GM19328 (cell line): ENCODE measurements around the gene SERPINI2.
"Not testable (repeated sequence)": the region's sequence is repeated elsewhere in the genome, so short reads cannot be mapped to it uniquely, and the experiment has no call there.

Experiments
- ATAC-seq: cut with Tn5 transposase; IDR thresholded peaks from one replicate; pipeline ENCODE4 v1.9.1; 2021; ENCODE audit warnings: mild to moderate bottlenecking, moderate library complexity; ENCODE audit not compliant: unreplicated experiment

The SERPINI2 gene

DNA sequence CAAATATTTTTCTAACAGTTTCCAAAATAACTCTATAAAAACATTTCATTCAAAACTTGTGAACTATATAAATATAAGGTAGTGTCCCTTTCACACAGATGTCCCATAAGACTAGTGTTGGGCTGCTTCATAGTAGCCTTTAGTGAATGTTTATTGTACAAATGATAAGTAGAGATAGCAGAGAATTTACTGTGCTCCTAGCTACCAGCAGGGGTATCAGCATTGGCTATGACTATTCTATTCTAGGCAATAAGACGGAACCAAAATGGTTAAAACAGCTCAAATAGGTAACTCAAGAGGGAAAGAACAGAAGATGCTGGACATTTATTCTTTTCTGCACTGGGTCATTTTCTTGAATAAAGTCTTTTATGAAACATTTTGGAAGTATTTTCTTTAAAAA, 22.6 kb downstream of the SERPINI2 start:
- no peak for ATAC-seq

DNA sequence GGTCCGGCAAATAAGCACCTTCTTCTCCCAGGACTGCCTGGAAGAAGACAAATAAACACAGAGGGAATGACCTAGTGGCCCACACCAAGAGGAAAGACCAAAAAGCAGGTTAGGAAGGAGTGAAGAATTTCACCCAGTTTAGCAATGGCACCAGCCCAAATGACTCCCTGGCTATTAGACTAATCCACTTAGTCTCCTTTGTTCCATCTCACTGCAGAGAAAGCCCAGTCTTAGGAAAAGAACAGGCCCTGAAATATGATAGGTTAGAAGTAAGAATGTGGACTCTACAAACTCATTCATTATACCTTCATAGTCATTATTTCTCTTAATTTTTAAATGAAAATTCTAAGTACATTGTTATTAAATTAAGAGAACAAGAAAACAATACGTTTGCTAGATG, 23.2 kb downstream of the SERPINI2 start:
- ATAC-seq = no peak

DNA sequence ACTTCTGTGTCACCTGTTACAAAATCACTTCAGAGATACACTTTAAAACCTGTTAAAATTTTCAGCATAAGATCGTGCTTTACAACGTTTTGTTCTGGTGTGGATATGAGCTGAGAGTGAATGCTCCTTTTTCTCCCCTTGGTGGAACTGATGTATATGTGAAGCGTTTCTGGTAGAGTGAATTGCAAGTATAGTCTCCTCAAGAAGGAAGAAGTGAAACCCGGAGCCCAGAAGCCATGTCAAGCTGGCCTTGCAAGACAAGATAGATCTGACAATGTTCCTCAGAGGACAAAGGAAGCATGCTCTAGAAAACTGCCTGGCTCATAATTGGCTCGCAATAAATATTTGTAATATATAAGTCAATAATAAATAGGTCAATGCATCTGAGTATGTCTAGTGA, 23.6 kb downstream of the SERPINI2 start:
- no peak for ATAC-seq

DNA sequence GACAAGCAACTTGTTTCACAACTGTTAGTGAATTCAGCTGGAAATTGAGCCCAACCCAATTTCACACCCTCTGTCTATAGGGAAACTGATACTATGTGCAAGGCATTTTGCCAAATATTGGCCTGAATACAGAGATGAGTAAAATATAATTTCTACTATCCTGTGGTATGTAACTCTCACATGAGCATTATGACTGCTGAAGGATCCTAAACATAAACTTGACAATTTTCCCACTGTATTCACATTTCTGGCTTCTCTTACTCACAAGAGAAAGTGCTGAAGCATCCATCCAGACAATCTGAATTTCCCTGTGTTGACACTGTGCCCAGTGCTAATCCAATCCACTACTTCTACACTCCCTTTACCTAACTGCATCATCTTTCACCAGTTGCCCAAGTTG, 28.4 kb downstream of the SERPINI2 start:
- no peak for ATAC-seq

DNA sequence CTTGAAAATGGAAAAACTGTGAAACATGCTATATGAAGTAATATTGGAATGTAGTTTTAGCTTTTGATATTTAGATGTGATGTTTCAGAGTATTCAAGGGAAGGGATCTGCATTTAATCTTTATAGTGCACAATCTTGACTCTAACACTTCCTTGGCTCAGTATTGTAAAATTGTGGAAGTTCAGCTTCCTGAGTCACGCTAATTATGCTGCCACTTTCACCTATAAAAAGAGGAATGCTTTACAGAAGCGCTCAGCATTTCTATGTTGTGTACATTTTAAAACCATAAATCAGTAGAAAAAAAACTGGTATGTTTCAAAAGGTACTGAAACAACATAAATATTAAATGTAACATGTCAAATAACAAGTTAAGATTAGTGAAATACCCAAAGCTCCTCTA, 32.6 kb downstream of the SERPINI2 start:
- ATAC-seq = no peak

DNA sequence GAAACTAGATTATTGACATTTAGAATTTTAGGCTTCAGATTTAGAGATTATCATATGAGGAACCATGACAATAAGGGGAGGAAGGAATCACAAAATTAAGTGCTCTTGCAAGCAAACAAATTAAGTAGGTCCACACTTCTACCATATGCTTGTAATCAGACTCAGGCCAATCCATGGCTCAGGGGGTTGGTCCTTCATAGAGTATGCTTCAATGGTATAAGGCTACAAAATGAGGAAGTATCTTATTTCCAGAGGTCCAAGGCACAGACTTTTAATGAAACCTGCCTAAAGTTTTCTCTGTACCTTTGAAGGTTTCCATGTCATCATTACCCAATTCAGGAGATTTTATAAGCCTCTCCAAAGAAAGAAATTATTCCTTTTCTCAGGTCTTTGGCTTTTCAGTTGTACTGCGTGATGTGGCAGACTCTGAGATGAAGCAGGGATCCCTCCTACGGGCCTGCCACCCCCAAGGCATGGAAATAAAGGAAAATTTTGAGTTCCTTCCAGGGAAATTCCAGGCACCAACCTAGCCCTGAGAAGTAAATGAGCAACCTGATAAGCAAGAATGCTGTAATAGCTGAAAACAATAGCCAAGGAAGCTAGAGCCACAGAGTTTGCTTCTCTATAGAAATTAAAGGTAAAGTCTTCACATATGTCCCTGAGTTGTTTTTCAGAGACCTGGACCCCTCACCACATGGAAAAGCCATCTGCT, 36.3 kb downstream of the SERPINI2 start:
- no peak for ATAC-seq

DNA sequence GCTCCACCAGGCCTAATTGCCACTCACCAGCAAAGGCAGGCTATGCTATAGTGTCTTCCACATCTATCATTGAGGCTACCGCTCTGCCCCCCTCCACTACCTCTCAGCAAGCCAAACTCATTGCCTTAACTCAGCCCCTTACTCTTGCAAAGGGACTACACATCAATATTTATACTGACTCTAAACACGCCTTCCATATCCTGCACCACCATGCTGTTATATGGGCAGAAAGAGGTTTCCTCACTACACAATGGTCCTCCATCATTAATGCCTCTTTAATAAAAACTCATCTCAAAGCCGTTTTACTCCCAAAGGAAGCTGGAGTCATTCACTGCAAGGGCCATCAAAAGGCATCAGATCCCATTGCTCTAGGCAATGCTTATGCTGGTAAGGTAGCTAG, 46.9 kb downstream of the SERPINI2 start:
- ATAC-seq = not testable (repeated sequence)

DNA sequence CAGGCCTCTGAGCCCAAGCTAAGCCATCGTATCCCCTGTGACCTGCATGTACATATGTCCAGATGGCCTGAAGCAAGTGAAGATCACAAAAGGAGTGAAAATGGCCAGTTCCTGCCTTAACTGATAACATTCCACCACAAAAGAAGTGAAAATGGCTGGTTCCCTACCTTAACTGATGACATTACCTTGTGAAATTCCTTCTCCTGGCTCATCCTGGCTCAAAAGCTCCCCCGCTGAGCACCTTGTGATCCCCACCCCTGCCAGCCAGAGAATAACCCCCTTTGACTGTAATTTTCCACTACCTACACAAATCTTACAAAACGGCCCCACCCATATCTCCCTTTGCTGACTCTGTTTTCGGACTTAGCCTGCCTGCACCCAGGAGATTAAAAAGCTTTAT, 51.4 kb downstream of the SERPINI2 start:
- not testable (repeated sequence) for ATAC-seq

DNA sequence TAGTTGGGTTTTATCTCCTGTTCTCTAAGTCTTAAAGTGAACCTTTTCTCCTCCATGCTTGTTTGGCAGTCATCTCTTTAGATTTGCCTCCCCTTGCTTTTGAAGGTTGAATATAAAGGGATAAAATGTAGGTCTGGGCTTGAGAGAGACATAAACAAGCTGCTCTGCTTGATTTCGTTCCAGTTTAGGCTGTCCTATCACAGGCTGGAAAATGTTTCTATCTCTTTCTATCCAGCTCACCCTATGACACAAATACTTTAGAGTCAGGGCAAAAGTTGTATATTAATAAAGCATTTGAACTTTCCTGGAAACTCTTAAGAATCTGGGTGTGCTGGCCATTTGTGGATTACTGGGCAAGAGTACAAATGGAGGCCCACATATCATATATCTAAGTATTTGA, 64.2 kb downstream of the SERPINI2 start:
- ATAC-seq = no peak

DNA sequence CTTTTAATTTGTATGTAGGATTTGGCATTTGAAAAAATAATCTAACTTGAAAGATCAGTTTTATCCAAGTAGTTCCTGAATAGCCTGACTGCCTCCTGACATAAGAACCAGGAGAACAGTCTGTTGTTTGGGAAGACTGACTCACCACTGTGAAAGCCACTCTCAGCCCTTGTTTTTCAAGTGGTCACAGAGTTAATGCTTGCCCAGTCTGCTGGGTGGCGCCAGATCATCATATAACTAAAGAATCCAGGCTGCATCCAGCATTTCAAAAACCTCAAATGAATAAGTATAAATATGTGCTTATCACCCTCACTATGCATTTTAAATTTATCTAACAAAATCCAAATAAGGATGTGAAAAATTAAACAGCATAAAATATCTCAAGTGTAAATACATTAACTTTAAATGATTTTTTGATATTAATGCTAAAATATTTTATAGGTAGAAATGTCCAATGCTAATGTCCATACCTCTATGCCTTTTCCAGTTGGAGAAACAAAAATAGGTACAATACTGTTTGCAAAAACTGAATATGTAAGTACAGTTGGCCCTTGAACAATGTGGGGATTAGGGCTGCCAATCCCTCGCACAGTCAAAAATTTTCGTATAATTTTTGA, 66.9 kb downstream of the SERPINI2 start:
- no peak for ATAC-seq

DNA sequence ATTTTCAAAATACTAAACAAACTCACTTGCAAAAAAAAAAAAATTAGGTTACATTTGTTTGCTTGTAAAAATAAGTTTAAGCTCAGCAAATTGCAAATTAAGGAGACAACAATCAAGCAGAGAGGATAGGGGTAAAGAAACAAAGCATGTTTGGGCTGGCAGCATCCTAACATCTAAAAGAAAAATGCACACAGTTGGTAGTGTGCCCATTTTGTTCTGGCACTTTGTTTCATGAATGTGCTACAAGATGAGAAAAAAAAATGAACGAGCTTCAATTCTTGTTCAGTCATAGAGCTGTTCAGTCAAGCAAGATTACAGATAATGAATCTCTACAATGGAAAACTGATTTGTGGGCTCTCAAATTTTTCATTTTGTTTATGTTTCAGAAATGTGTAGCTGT, 76.0 kb downstream of the SERPINI2 start:
- ATAC-seq = no peak

DNA sequence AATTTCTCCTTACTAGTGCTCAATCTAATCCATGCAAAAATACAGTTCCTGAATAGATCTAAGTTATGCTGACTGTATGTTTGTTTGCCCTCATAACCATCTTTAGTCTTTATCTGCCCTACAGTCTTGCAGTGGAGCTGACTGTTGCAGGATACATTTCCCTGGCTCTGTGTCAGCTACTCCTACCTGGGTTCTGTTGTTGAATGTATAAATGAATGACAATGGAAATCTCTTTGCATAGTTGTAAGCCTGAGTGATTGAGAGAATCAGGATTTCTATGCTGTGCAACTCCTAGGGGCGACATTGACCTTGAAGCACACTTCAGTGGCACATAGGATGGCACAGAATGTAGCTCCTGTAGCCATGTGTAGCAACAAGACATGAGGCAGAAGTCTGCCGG, 77.8 kb downstream of the SERPINI2 start:
- no peak for ATAC-seq

DNA sequence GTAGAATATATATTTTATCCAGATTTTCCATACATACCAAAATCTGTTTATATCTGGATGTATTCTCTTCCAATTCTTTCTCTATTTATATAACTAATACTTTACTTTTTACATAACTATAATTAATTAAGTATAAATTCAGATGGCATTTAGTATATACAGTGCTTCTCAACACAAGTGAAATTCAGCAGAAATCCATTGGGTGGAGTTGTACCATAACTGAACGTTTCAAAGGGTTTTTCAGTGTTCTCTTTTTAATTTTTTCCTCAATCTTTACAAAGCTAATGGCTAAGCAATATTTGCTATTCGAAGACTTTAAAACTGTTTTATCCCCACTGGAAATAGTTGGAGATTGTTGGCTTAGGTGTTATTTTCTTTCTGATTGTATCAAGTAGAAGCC, 79.8 kb downstream of the SERPINI2 start:
- no peak for ATAC-seq
